SK-N-SH (cell line): ENCODE data around the gene GPC5. TPM values are rescaled to one million over a fixed set of nuclear protein-coding genes. Genes with fewer than 3 reads are reported as not detected.

Experiments used
- CTCF ChIA-PET: fragments of 300-600, 350-600 bp; formaldehyde crosslinking; extraction: SDS; loops from one replicate; lab custom pipeline; 2021; lab: Yijun Ruan, JAX
- POLR2A ChIA-PET: fragments of 350-600 bp; sonication (Branson Sonifier 250); formaldehyde crosslinking; extraction: SDS; loops from one replicate; lab custom pipeline; 2020; ENCODE audit warnings: antibody characterized with exemption, inconsistent platforms; lab: Yijun Ruan, JAX
- DNase-seq: peaks from one replicate; pipeline ENCODE4 v3.0.0; 2012
- H2AFZ ChIP-seq: fragments of 200-600 bp; sonication (generic); 2 replicates; pipeline ENCODE4 v1.8.1; 2016; ENCODE audit warnings: antibody characterized with exemption, mild to moderate bottlenecking, low read depth
- H3F3A ChIP-seq: fragments of 200-600 bp; sonication (generic); replicated peaks from 2 replicates; pipeline ENCODE3; 2016; ENCODE audit warnings: antibody characterized with exemption, mild to moderate bottlenecking; ENCODE audit not compliant: insufficient read depth
- H3K27ac ChIP-seq, 2 experiments: fragments of 200-500 bp in 1 of 2; fragments of 200-600 bp in 1 of 2; sonication (Bioruptor generic) in 1 of 2; sonication (generic), shearing (Covaris generic) in 1 of 2; 2 replicates each; pipeline versions ENCODE4 v1.5.1 to v1.6.1; 2014 to 2016; ENCODE audit warnings: low read depth in 2 of 2, inconsistent platforms in 1 of 2, low read length in 1 of 2, mild to moderate bottlenecking in 1 of 2, mixed read lengths in 1 of 2
- H3K27me3 ChIP-seq: fragments of 200-600 bp; sonication (generic), shearing (Covaris generic); 2 replicates; pipeline ENCODE4 v1.6.1; 2016; ENCODE audit warnings: mixed run types; ENCODE audit not compliant: insufficient read depth
- H3K36me3 ChIP-seq, 2 experiments: fragments of 200-500 bp in 1 of 2; fragments of 200-600 bp in 1 of 2; sonication (Bioruptor generic) in 1 of 2; sonication (generic) in 1 of 2; replicated peaks in 1 of 2; 2 replicates each; pipeline versions ENCODE3 to v1.5.1; 2014 to 2016; ENCODE audit warnings: low read length in 1 of 2, mild to moderate bottlenecking in 1 of 2; ENCODE audit not compliant: insufficient read depth in 2 of 2, control insufficient read depth in 1 of 2
- H3K4me1 ChIP-seq, 2 experiments: fragments of 200-500 bp in 1 of 2; fragments of 200-600 bp in 1 of 2; sonication (Bioruptor generic) in 1 of 2; sonication (generic), shearing (Covaris generic) in 1 of 2; 2 replicates each; pipeline versions ENCODE4 v1.5.1 to v1.6.1; 2014 to 2016; ENCODE audit warnings: low read depth in 1 of 2, low read length in 1 of 2, mixed run types in 1 of 2; ENCODE audit not compliant: insufficient read depth in 2 of 2, control insufficient read depth in 1 of 2
- H3K4me2 ChIP-seq: fragments of 200-600 bp; sonication (generic), shearing (Covaris generic); 2 replicates; pipeline ENCODE4 v1.6.1; 2017; ENCODE audit warnings: mixed run types
- H3K4me3 ChIP-seq, 2 experiments: fragments of 200-500 bp in 1 of 2; fragments of 200-600 bp in 1 of 2; sonication (Bioruptor generic) in 1 of 2; sonication (generic), shearing (Covaris generic) in 1 of 2; 2 replicates each; pipeline versions ENCODE4 v1.5.1 to v1.8.1; 2014 to 2016; ENCODE audit warnings: low read depth in 2 of 2, inconsistent platforms in 1 of 2, low read length in 1 of 2, mild to moderate bottlenecking in 1 of 2, mixed read lengths in 1 of 2, moderate library complexity in 1 of 2
- H3K79me2 ChIP-seq: fragments of 200-600 bp; sonication (generic); 2 replicates; pipeline ENCODE4 v1.8.1; 2017; ENCODE audit warnings: mild to moderate bottlenecking; ENCODE audit not compliant: insufficient read depth
- H3K9ac ChIP-seq: fragments of 200-600 bp; sonication (generic); 2 replicates; pipeline ENCODE4 v1.6.1; 2017; ENCODE audit warnings: mixed run types
- H3K9me2 ChIP-seq: fragments of 200-600 bp; sonication (generic); 2 replicates; pipeline ENCODE4 v1.6.1; 2017; ENCODE audit warnings: mixed run types
- H3K9me3 ChIP-seq: fragments of 200-600 bp; sonication (generic); 2 replicates; pipeline ENCODE4 v1.6.1; 2017; ENCODE audit warnings: mixed run types, mild to moderate bottlenecking, moderate library complexity
- H4K20me1 ChIP-seq: fragments of 200-600 bp; sonication (generic); 2 replicates; pipeline ENCODE4 v1.6.1; 2017; ENCODE audit warnings: mild to moderate bottlenecking, mixed run types; ENCODE audit not compliant: insufficient read depth
- CHD2 ChIP-seq: fragments of 150-350 bp; IDR thresholded peaks from 2 replicates; pipeline ENCODE4 v1.6.1; 2018; ENCODE audit warnings: low read length; ENCODE audit not compliant: partially characterized antibody
- ELF1 ChIP-seq: IDR thresholded peaks from 2 replicates; pipeline ENCODE4 v1.4.0; 2012
- FOSL2 ChIP-seq: IDR thresholded peaks from 2 replicates; pipeline ENCODE4 v1.4.0; 2012; ENCODE audit warnings: low read depth, mild to moderate bottlenecking, moderate library complexity, borderline replicate concordance
- FOXJ3 ChIP-seq: sonication (generic); formaldehyde crosslinking; IDR thresholded peaks from 2 replicates; pipeline ENCODE4 v1.5.1; 2020; ENCODE audit warnings: mild to moderate bottlenecking, missing genetic modification reagents
- FOXM1 ChIP-seq: IDR thresholded peaks from 2 replicates; pipeline ENCODE4 v1.4.0; 2012; ENCODE audit warnings: low read depth, mild to moderate bottlenecking
- GABPA ChIP-seq: IDR thresholded peaks from 2 replicates; pipeline ENCODE4 v1.4.0; 2012; ENCODE audit warnings: low read depth, mild to moderate bottlenecking
- MAX ChIP-seq: IDR thresholded peaks from 2 replicates; pipeline ENCODE4 v1.4.0; 2012; ENCODE audit warnings: low read depth
- MEF2A ChIP-seq: IDR thresholded peaks from 2 replicates; pipeline ENCODE4 v1.4.0; 2012; ENCODE audit warnings: low read depth, borderline replicate concordance
- NFIC ChIP-seq: IDR thresholded peaks from 2 replicates; pipeline ENCODE4 v1.4.0; 2012; ENCODE audit warnings: borderline replicate concordance
- PBX3 ChIP-seq: IDR thresholded peaks from 2 replicates; pipeline ENCODE4; 2012
- REST ChIP-seq: IDR thresholded peaks from 2 replicates; pipeline ENCODE4 v1.6.1; 2012; ENCODE audit warnings: mild to moderate bottlenecking, low read depth, low read length, moderate library complexity
- RFX5 ChIP-seq: IDR thresholded peaks from 2 replicates; pipeline ENCODE4 v1.6.1; 2012; ENCODE audit warnings: mild to moderate bottlenecking, improper control_type of control experiment, low read length
- RXRA ChIP-seq: IDR thresholded peaks from 2 replicates; pipeline ENCODE4 v1.4.0; 2012; ENCODE audit warnings: low read depth, mild to moderate bottlenecking, borderline replicate concordance
- TAF1 ChIP-seq: IDR thresholded peaks from 2 replicates; pipeline ENCODE4 v1.6.1; 2012; ENCODE audit warnings: low read depth, mild to moderate bottlenecking, low read length, moderate library complexity, borderline replicate concordance
- TCF12 ChIP-seq: IDR thresholded peaks from 2 replicates; pipeline ENCODE4 v1.4.0; 2012
- TEAD4 ChIP-seq: IDR thresholded peaks from 2 replicates; pipeline ENCODE4 v1.4.0; 2012; ENCODE audit warnings: mild to moderate bottlenecking, borderline replicate concordance; ENCODE audit not compliant: insufficient read depth
- USF1 ChIP-seq: IDR thresholded peaks from 2 replicates; pipeline ENCODE4 v1.4.0; 2012; ENCODE audit warnings: low read depth, borderline replicate concordance
- WGBS: methylation state at CpG from one replicate; pipeline ENCODE4 v1.1.6; 2017; ENCODE audit warnings: low lambda C conversion rate; 5-methylcytosine and 5-hydroxymethylcytosine counted together
- polyA plus RNA-seq, 3 experiments: library from polyadenylated mRNA; depleted of rRNA; stranded (reverse); fragments of >200 nt; gene quantifications; 2 replicates each; pipeline ENCODE4 v1.2.3, GENCODE V29; 2012

The GPC5 gene
- polyA plus RNA-seq, 1 of the 3 experiments (the other 2 are of a cell fraction), result 0.03 TPM

- H3K36me3 ChIP-seq, result no peaks in the 10 kb centered on the region
- WGBS, result 56% methylated on average over 4 of the region's 4 CpGs
- no peak for TF ChIP-seq TEAD4
- TF ChIP-seq GABPA, result no peak
- no peak for TF ChIP-seq TAF1
- TF ChIP-seq MEF2A, result no peak
- TF ChIP-seq NFIC, result no peak
- no peak for TF ChIP-seq FOXM1
- no peak for TF ChIP-seq TCF12
- no peak for TF ChIP-seq MAX
- TF ChIP-seq FOSL2, result no peak
- no peak for TF ChIP-seq RXRA
- no peak for TF ChIP-seq FOXJ3 (CRISPR knock-in tag)
- no peak for TF ChIP-seq PBX3
- TF ChIP-seq USF1, result no peak
- TF ChIP-seq REST, result no peak
- no peak for TF ChIP-seq CHD2
- TF ChIP-seq RFX5, result no peak
- no peak for TF ChIP-seq ELF1
- TF ChIP-seq, all 33 proteins: peak for 0
- H2AFZ ChIP-seq, result no peak overlapping the region
- H3K9me2 ChIP-seq, result no peaks in the 10 kb centered on the region
- ChIA-PET CTCF (no interaction called here), POLR2A (no interaction called here)
- no peaks in the 10 kb centered on the region for H4K20me1 ChIP-seq
- no peaks in the 10 kb centered on the region for H3K4me1 ChIP-seq
- H3K4me2 ChIP-seq, result no peak overlapping the region
- H3K9me3 ChIP-seq, result no peaks in the 10 kb centered on the region
- H3K9ac ChIP-seq, result no peak overlapping the region
- H3K4me3 ChIP-seq, result no peak overlapping the region
- no peak for DNase-seq
- no peak overlapping the region for H3K27ac ChIP-seq
- no peaks in the 10 kb centered on the region for H3K27me3 ChIP-seq
- H3F3A ChIP-seq, result no peaks in the 10 kb centered on the region
- no peaks in the 10 kb centered on the region for H3K79me2 ChIP-seq
Observed at GRCh38 chr13:92029641-92030040, 631.2 kb downstream of the GPC5 start.
